GM18517 (cell line): Measurements from ENCODE around the gene TESK2.
A peak's percentile ranks its signal among the peaks of the same experiment; 100 is the strongest.
"Not testable (repeated sequence)": the region's sequence is repeated elsewhere in the genome, so short reads cannot be mapped to it uniquely, and the experiment has no call there.

ENCODE experiments used
- ATAC-seq: cut with Tn5 transposase; IDR thresholded peaks from one replicate; pipeline ENCODE4 v1.9.1; 2021; ENCODE audit warnings: mild to moderate bottlenecking, moderate library complexity; ENCODE audit not compliant: unreplicated experiment

The TESK2 gene

GRCh38 chr1:45477646-45478045 is 13.3 kb downstream of the TESK2 start:
- ATAC-seq, result no peak

GRCh38 chr1:45474194-45474593 is 16.8 kb downstream of the TESK2 start:
- ATAC-seq, result not testable (repeated sequence)

- ATAC-seq, result peak; percentile 49
These were observed 17.7 kb downstream of the TESK2 start for GRCh38 chr1:45473302-45473701.

- no peak for ATAC-seq
These were observed 20.6 kb downstream of the TESK2 start for GRCh38 chr1:45470306-45470798.

GRCh38 chr1:45467353-45467752 is 23.6 kb downstream of the TESK2 start:
- ATAC-seq, result peak; percentile 51

- ATAC-seq, result no peak
These were observed 25.7 kb downstream of the TESK2 start for GRCh38 chr1:45465277-45465676.

- no peak for ATAC-seq
These were observed 32.1 kb downstream of the TESK2 start for GRCh38 chr1:45458894-45459293.

GRCh38 chr1:45456531-45456930 is 34.4 kb downstream of the TESK2 start:
- ATAC-seq, result no peak

- ATAC-seq, result no peak
These were observed 35.8 kb downstream of the TESK2 start for GRCh38 chr1:45455162-45455561.

- no peak for ATAC-seq
These were observed 36.5 kb downstream of the TESK2 start for GRCh38 chr1:45454464-45454863.

- no peak for ATAC-seq
These were observed 38.5 kb downstream of the TESK2 start for GRCh38 chr1:45452503-45452902.

- ATAC-seq, result no peak
These were observed 42.6 kb downstream of the TESK2 start for GRCh38 chr1:45448357-45448756.

- ATAC-seq, result no peak
These were observed 43.9 kb downstream of the TESK2 start for GRCh38 chr1:45446950-45447672.

GRCh38 chr1:45446530-45446929 is 44.4 kb downstream of the TESK2 start:
- no peak for ATAC-seq

- no peak for ATAC-seq
These were observed 46.3 kb downstream of the TESK2 start for GRCh38 chr1:45444609-45445131.

GRCh38 chr1:45443580-45444446 is 47.1 kb downstream of the TESK2 start:
- no peak for ATAC-seq

- no peak for ATAC-seq
These were observed 48.7 kb downstream of the TESK2 start for GRCh38 chr1:45442272-45442671.

GRCh38 chr1:45437323-45437722 is 53.6 kb downstream of the TESK2 start:
- ATAC-seq, result no peak

- no peak for ATAC-seq
These were observed 60.5 kb downstream of the TESK2 start for GRCh38 chr1:45430490-45430889.

GRCh38 chr1:45429561-45430159 is 61.3 kb downstream of the TESK2 start:
- ATAC-seq, result no peak
